Stimulated activated effector memory CD8-positive, alpha-beta T cell treated with anti-CD3 and anti-CD28 coated beads, Interleukin-12 subunit alpha, Interleukin-12 subunit beta, amount 100 ng/mL, for 72 hours (primary cell): ENCODE results near the gene FHOD3.

ENCODE experiments used
- ATAC-seq: fragments of 150-1000 bp; cut with Tn5 transposase; 2 replicates; pipeline ENCODE4 v1.10.0; 2021
- DNase-seq, 2 donors: peaks; one replicate each; pipeline ENCODE4 v3.0.0; 2021 to 2022; ENCODE audit warnings: low spot score in 2 of 2
- H3K27ac Mint-ChIP-seq: one replicate; pipeline ENCODE4 v1.8.0; 2022; ENCODE audit warnings: mild to moderate bottlenecking, mixed read lengths
- H3K36me3 Mint-ChIP-seq: one replicate; pipeline ENCODE4 v1.8.0; 2022; ENCODE audit warnings: mild to moderate bottlenecking, mixed read lengths
- H3K4me1 Mint-ChIP-seq: one replicate; pipeline ENCODE4 v1.8.0; 2022; ENCODE audit warnings: mixed read lengths
- H3K4me3 Mint-ChIP-seq: one replicate; pipeline ENCODE4 v1.8.0; 2022; ENCODE audit warnings: mild to moderate bottlenecking, mixed read lengths
- H3K9me3 Mint-ChIP-seq: one replicate; pipeline ENCODE4 v1.8.0; 2022; ENCODE audit warnings: mixed read lengths

FHOD3 gene

DNA sequence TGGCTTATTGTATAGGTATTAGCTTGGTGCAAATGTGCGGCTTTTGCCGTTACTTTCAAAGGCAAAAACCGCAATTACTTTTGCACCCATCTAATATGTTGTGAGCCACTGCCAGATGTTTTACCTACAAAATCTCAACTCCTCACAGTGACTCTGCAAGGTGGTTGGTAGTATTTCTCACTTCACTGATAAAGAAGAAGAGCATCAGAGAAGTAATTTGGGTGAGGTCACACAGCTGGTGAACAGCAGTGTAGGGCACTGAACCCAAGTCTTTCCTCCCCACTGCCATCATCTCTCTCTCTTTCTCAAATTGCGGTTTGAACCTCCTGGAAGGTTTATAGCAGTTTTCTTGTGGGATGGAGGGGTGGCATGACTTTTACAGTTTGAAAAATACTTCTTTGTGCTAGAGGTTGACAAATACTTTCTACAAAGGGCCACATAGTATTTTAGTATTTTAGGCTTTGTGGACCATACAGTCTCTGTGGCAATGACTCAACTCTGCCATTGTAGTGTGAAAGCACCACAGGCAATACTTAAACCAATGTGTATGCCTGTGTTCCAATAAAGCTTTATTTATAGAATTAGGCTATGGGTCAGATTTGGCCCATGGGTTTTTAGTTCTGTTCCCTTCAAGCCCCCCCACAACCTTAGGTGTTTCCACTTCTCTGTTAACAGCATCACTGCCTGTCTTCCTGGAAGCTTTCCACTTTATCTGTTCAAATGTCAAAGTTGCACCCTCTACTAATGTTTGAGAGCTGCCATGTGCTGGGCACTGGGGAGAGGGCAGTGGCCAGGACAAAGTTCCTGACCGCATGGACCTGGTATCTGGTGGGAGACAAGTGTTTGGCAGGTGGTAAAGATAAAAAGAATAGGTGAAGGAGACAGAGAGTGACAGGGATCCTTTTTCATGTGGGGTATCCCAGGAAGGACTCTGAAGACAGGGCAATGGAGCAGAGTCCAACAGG is 30.1 kb downstream of the FHOD3 start:
- H3K4me3 Mint-ChIP-seq = no peak overlapping the region
- DNase-seq (no peak), ATAC-seq (no peak)
- no peaks in the 10 kb centered on the region for H3K4me1 Mint-ChIP-seq
- H3K9me3 Mint-ChIP-seq = no peaks in the 10 kb centered on the region
- H3K36me3 Mint-ChIP-seq = no peaks in the 10 kb centered on the region
- no peak overlapping the region for H3K27ac Mint-ChIP-seq

DNA sequence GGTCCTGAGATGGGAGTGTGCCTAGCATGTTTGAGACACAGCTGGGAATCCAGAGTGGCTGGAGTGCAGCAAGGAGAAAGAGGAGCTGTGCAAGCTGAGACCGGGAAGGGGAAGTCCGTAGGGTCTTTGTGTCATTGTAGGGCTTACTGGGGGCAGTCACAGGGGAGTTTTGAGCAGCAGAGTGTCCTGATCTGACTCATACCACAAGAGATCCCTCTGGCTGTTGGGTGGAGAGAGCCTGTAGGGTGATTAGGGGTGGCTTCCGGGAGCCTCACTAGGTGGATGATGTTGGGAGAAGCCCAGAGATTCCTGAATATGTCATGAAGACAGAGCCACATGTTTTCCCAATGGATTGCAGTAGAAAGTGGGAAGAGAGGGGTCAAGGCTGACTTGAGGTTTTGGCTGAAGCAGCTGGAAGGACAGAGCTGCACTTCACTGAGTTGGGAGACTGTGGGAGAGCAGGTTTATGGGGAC is 30.9 kb downstream of the FHOD3 start:
- Mint-ChIP-seq H3K36me3 (no peaks in the 10 kb centered on the region), H3K9me3 (no peaks in the 10 kb centered on the region), H3K4me3 (no peak overlapping the region), H3K27ac (no peak overlapping the region), H3K4me1 (no peaks in the 10 kb centered on the region)
- ATAC-seq (no peak), DNase-seq (peak in 1 of 2 donors; percentile 25)

DNA sequence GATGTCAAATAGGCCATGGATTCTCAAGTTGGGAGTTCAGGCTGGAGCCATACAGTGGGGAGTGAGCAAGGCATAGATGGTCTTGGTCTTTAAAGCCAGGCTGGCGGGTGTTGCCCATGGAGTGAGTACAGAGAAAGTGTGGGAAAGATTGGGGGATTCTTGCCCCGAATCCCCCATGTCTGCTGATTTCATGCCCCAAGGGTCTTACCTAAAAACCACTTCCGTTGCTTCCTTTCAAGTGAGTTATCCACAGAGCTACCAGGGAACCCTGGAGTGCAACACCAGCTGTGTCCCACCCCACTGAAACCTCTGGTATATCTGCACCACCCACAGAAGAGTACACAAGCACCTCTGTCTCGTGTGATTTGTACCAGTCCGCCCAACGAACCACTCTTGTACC is 31.4 kb downstream of the FHOD3 start:
- Mint-ChIP-seq H3K36me3 (no peaks in the 10 kb centered on the region), H3K27ac (no peak overlapping the region), H3K4me3 (no peak overlapping the region), H3K9me3 (no peaks in the 10 kb centered on the region), H3K4me1 (no peaks in the 10 kb centered on the region)
- ATAC-seq (no peak), DNase-seq (peak in 1 of 2 donors; percentile 28)

DNA sequence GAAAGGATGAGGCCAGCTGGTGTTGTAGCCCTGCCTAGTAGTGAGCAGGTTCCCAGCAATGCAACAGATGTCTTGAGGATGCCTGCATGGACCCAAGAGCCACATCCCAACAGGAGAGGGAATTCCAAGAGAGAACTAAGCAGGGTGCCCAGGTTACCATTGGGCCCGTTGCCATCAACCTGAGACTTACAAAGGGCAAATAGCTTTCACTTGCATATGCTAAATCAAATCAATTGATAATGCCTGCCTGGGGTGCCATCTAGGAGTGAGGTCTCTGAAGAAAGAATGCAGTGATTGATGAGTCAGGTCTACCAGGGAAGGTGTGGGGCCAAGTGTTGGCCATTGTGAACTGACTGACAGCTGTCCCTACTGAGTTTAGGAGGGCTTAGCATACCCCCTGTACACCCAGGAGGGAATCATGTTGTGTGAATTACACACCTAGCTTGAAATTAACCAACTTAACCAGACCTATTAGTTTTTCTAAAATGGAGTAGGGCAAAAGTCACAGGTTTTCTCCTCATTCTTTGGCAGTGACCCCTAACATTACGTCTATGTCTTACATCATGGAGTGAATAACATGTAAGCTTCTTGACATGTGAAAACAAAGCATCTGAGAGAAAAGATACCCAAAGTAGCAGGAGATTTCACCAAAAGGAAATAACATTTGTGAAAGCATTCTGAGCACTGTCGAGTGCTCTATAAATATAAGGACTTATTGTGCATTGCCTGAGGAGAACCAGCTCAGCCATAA is 32.3 kb downstream of the FHOD3 start:
- DNase-seq = peak in 1 of 2 donors; percentile 7
- no peak for ATAC-seq
- H3K4me1 Mint-ChIP-seq = no peaks in the 10 kb centered on the region
- H3K27ac Mint-ChIP-seq = no peak overlapping the region
- H3K4me3 Mint-ChIP-seq = no peak overlapping the region
- H3K9me3 Mint-ChIP-seq = no peaks in the 10 kb centered on the region
- no peaks in the 10 kb centered on the region for H3K36me3 Mint-ChIP-seq

DNA sequence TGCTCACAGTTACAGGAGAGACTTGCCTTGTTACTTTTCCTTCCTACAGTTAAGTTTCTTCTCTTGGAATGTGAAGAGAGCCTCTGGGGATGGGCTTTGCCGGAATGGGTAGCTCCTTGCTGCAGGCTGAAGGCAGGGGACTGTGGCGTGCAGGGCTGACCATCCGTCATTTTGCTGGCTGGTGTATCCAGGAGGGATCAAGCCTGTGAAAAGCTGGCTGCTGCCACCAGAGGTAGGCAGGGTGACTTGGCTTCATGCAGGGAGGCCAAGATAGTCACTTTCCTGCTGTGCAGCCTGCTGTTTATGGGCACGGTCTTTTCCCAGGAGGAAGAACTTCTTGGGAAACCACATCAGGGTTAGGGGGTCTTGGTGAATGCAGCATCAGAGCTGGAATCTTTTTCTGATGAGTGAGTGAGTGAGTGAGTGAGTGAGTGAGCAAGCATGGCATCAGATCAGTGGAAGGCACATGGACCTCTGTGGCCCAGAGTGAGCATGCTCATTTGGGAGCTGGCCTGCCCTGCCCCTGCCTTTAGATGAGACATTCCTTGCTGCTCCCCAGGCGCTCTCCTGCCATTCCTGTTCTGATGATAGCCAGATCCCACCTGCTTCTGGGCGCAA is 33.0 kb downstream of the FHOD3 start:
- Mint-ChIP-seq H3K4me3 (no peak overlapping the region), H3K4me1 (no peaks in the 10 kb centered on the region), H3K36me3 (no peaks in the 10 kb centered on the region), H3K27ac (no peak overlapping the region), H3K9me3 (no peaks in the 10 kb centered on the region)
- DNase-seq (peak in 1 of 2 donors; percentile 28), ATAC-seq (no peak)

DNA sequence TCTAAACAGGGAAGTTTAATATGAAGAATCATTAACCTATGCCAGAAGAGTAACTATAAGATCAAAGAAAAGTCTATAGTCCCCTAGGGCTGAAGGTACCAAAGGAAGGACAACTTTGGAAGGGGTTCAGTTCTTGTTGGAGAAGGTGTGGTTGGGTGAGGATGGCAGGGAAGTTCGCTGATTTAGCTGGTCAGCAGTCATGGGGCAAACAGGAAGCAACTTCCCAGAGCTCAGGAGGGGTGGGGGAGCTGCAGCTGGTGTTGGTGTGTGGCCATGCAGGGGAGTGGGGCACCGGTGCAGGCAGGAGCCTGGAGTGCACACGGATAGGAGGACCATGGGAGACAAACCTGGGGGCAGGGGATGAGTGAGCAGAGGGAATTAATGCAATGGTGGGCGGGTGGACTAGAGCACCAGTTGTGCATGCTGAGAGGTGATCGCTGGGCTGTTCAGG is 34.0 kb downstream of the FHOD3 start:
- no peak overlapping the region for H3K27ac Mint-ChIP-seq
- no peaks in the 10 kb centered on the region for H3K36me3 Mint-ChIP-seq
- no peaks in the 10 kb centered on the region for H3K9me3 Mint-ChIP-seq
- ATAC-seq (no peak), DNase-seq (peak in 1 of 2 donors; percentile 34)
- H3K4me3 Mint-ChIP-seq = no peak overlapping the region
- no peaks in the 10 kb centered on the region for H3K4me1 Mint-ChIP-seq

DNA sequence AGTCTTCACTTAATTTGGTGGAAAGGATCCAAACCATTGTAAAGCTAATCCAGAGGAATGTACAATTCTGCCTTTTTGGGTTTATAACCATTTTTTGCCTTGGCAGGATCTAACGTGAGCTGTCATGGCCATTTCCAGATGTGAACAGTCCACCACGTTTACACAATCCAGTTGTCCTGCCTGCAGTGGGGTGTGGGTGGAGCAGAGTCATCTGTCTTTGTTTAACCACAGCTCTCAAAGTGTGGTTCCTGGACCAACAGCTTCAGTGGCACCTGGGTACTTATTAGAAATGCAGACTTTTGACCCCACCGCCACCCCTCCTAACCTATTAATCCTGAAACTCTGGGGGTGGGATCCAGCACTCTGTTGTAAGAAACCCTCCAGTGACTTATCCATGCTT is 35.9 kb downstream of the FHOD3 start:
- Mint-ChIP-seq H3K9me3 (no peaks in the 10 kb centered on the region), H3K4me3 (no peak overlapping the region)

DNA sequence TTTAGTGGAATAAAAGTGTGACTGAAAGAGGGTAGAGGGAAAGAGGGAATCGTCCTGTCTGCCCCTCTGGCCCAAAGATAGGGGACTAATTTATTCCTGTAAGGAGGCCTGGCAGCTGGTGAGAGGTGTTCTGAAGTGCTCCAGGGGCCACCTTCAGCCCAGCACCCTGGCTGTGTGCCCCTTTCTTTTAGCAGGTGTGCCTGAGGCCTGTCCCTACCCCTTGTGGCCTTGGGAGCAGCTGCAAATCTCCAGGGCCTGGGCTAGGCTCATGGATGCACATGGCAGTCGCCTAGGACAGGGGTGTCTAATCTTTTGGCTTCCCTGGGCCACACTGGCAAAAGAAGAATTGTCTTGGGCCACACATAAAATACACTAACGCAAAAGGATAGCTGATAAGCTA is 37.3 kb downstream of the FHOD3 start:
- ATAC-seq (no peak), DNase-seq (peak in 1 of 2 donors; percentile 18)
- H3K4me1 Mint-ChIP-seq = no peaks in the 10 kb centered on the region
- no peak overlapping the region for H3K4me3 Mint-ChIP-seq
- no peaks in the 10 kb centered on the region for H3K36me3 Mint-ChIP-seq
- H3K9me3 Mint-ChIP-seq = no peaks in the 10 kb centered on the region
- H3K27ac Mint-ChIP-seq = no peak overlapping the region

More for the DNA sequence above, 35.9 kb downstream of the FHOD3 start:
- Mint-ChIP-seq H3K27ac (no peak overlapping the region), H3K4me1 (no peaks in the 10 kb centered on the region), H3K36me3 (no peaks in the 10 kb centered on the region)
- ATAC-seq = no peak
- DNase-seq = peak in 1 of 2 donors; percentile 13

DNA sequence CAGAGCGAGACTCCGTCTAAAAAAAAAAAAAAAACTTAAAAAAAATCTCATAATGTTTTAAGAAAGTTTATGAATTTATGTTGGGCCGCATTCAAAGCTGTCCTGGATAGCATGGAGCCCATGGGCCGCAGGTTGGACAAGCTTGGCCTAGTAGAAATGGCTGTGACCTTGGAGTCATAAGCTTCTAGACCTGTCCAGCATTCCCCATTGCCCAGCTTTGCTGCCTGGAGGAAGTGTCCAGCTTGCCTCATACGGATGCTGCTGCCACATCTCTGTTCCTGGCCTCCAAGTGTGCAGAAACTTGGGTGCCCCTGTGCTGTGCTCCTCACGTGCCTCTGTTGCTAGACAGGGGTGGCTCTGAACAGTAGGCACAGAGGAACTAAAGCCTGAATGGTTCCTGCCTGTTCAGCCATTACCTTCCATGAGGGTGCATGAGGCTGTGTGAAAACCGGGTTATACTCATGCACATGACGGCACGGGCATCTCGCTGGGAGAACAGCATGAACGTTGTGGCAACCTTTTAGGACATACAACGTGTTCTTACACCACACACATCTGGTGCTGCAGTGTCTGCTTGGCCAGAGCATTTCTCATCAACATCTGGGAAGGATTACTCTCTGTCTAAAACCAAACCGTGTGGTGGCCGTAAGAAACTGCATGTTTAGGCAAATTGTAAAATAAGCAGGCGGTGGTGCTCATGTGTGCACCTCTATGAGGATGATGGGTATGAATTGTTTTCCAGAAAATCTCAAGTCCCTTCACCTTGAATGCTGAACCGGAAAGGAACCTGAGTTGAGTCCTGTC is 38.2 kb downstream of the FHOD3 start:
- H3K27ac Mint-ChIP-seq = no peak overlapping the region
- H3K4me3 Mint-ChIP-seq = no peak overlapping the region
- DNase-seq (peak in 1 of 2 donors; percentile 20), ATAC-seq (no peak)
- no peaks in the 10 kb centered on the region for H3K36me3 Mint-ChIP-seq
- no peaks in the 10 kb centered on the region for H3K4me1 Mint-ChIP-seq
- no peaks in the 10 kb centered on the region for H3K9me3 Mint-ChIP-seq

DNA sequence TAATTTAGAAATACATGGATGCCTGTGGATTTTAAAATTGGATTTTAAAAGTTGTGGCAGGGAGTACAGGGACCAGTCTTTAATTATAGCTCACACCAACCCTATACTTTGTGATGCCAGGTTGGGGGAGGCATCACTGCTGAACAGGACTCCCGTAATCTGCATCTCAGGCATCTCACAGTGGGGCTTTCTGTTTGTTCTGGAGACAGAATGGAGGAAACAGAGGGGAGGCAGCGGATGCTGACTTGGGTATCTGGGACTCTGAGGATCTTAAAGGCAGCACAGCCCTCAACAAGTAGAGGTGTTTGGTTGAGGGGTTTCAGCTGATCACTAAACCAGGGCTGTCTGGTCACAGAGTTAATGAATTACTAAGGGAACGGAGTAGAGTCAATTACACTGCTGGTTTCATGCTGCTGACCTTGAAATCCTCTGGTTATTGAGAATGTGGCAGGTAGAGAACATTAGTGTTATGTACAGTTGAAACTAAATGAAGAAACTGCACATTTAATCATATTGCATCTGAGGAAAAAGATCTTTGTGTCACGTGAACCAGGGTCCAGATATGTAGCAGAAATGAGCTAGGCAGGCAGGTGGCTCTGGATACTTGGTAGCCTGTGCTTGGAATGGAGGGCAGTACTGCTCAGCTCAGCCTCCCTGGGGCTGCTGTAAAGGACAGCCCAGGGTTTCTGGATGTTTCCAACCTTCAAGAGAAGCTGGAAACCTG is 40.3 kb downstream of the FHOD3 start:
- H3K9me3 Mint-ChIP-seq = peaks cover 4% of the 10 kb centered on the region
- DNase-seq (no peak), ATAC-seq (no peak)
- no peak overlapping the region for H3K27ac Mint-ChIP-seq
- no peaks in the 10 kb centered on the region for H3K4me1 Mint-ChIP-seq
- H3K36me3 Mint-ChIP-seq = no peaks in the 10 kb centered on the region
- H3K4me3 Mint-ChIP-seq = no peak overlapping the region

DNA sequence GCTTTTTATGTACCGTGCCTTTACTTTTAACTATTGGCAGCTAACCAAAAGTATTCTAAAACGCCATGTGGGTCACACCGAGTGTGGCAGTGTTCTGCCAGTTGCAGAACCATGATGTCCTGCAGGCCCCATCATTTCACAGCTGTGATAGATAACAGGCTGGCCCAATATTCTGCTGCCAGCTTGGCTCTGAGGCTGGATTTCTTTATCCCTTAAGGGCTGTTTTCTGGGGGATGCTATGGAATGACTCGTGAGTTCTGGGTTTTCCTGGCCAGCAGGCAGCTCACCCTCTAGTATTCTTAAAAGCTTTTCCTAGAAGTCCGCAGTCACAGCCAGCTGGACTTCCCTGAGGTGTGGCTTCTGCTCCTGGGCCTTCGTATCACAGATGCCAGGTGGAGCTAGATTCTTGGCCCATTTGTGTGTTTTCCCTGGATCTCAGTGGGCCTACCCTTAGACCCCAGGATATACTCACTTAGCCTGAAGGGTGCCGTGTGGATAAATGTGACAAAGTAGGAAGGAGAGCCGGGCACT is 41.0 kb downstream of the FHOD3 start:
- Mint-ChIP-seq H3K27ac (no peak overlapping the region), H3K4me3 (no peak overlapping the region), H3K9me3 (peaks cover 4% of the 10 kb centered on the region), H3K36me3 (no peaks in the 10 kb centered on the region), H3K4me1 (no peaks in the 10 kb centered on the region)
- peak in 1 of 2 donors; percentile 32 for DNase-seq
- no peak for ATAC-seq

DNA sequence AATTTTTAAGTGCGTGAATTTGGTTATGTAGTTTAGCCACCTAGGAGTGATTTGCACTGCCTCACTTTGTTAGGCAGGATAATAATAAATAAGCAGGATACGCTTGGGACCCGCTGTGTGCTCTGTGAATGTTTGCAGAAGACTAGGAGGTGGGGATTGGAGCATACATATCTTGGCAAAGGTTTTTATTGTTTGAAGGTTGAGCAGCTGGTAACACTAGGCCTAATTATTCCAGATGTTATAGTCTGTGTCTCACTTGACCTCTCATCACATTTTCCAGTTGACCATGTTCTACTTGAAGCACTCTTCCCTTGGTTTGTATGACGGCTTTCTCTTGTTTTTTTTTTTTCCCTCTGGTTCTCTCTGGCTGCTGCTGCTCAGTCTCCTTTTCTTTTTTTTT is 42.7 kb downstream of the FHOD3 start:
- DNase-seq (peak in 1 of 2 donors; percentile 7), ATAC-seq (no peak)
- peaks cover 4% of the 10 kb centered on the region for H3K9me3 Mint-ChIP-seq
- H3K4me1 Mint-ChIP-seq = no peaks in the 10 kb centered on the region
- H3K27ac Mint-ChIP-seq = no peak overlapping the region
- no peaks in the 10 kb centered on the region for H3K36me3 Mint-ChIP-seq
- H3K4me3 Mint-ChIP-seq = no peak overlapping the region

DNA sequence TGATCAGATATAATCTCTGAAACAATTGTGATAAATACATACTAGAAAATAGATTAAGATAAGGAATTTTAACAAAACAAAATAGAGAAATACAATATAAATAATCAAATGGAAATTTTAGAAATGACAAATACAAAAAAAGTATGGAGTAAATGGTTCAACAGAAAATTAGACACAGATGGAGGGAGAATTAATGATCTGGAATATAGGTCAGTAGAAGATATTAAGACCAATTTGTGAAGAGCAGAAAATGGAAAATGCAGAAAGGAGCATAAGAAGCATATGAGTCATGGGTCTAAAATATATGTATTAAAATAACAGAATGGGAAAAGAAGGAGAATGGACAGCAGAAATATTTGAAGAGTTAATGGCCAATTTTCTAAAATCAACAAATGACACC is 44.4 kb downstream of the FHOD3 start:
- Mint-ChIP-seq H3K9me3 (peaks cover 4% of the 10 kb centered on the region), H3K27ac (no peak overlapping the region), H3K4me3 (no peak overlapping the region), H3K36me3 (no peaks in the 10 kb centered on the region), H3K4me1 (no peaks in the 10 kb centered on the region)
- ATAC-seq = no peak
- no peak for DNase-seq

DNA sequence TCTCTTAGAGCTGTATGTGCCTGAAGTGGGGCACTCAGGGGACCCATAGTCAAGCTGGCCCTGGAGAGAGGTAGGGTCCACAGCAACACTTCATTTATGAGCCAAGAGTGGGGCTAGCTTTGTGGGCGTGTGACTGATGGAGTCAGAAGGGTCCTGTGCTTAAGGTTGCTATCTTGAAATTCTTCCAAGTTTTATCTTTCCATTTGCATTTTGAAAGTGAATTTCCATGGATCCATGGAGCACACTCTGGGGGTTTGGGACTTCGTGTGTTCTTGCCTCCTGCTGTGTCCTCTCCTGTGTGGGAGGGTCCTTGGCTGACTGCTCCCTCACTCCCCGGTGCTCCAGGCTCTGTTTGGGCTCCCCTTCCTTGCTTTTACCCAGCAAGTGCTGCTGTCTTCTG is 50.8 kb downstream of the FHOD3 start:
- Mint-ChIP-seq H3K9me3 (no peaks in the 10 kb centered on the region), H3K4me3 (no peak overlapping the region), H3K36me3 (no peaks in the 10 kb centered on the region), H3K4me1 (no peaks in the 10 kb centered on the region), H3K27ac (no peak overlapping the region)
- peak; percentile 33 for ATAC-seq
- DNase-seq = no peak
